ENCODE measurements around the gene SLC35A5. TPM values are rescaled to one million over a fixed set of nuclear protein-coding genes. Genes with fewer than 3 reads are reported as not detected.

Gene SLC35A5
- total and polyA plus RNA-seq, 2 experiments from 2014 or later = 48.6 to 53.0 TPM

- no peaks in the 10 kb centered on the region for H3K27me3 ChIP-seq (replicated peaks; ENCODE audit: insufficient read depth)
- H3K9ac ChIP-seq = no peak overlapping the region
- no peaks in the 10 kb centered on the region for H3K9me2 ChIP-seq (ENCODE audit: insufficient read depth)
- H3K4me2 ChIP-seq (ENCODE audit: unreplicated experiment) = no peak overlapping the region
- peaks cover 17% of the 10 kb centered on the region for H3K36me3 ChIP-seq (ENCODE audit: low read depth)
- in situ Hi-C loops (cut with MboI) = loop anchor here (10.0 kb wide), 1 partner anchor 397 kb away; no protein-coding TSS in a partner anchor
- H2AFZ ChIP-seq = no peak overlapping the region
- no peak overlapping the region for H3K27ac ChIP-seq
- H3F3A ChIP-seq (ENCODE audit: insufficient read depth) = peaks cover 17% of the 10 kb centered on the region
- H4K20me1 ChIP-seq (ENCODE audit: insufficient read depth) = no peaks in the 10 kb centered on the region
- peaks cover 8% of the 10 kb centered on the region for H3K79me2 ChIP-seq (ENCODE audit: insufficient read depth)
- DNase-seq = no peak
- TF ChIP-seq EZH2 (IDR thresholded peaks at IDR 0.05; ENCODE audit: insufficient read depth, poor library complexity, severe bottlenecking) (no peak), EZH2phosphoT487 (IDR thresholded peaks at IDR 0.05; ENCODE audit: insufficient read depth, low read depth) (no peak)
- 89 to 96% methylated on average over 1 of the region's 1 CpG for WGBS, 2 experiments (ENCODE audit: low coverage in 1 of 2, low lambda C conversion rate in 2 of 2, missing lambda C conversion rate in 2 of 2)
- no peaks in the 10 kb centered on the region for H3K9me3 ChIP-seq (ENCODE audit: low read depth)
- peaks cover 16% of the 10 kb centered on the region for H3K4me1 ChIP-seq (ENCODE audit: insufficient read depth)
- no peak overlapping the region for H3K4me3 ChIP-seq
Measured at GRCh38 chr3:112587336-112587735, 25.5 kb downstream of the SLC35A5 start.

- H3K4me2 ChIP-seq (ENCODE audit: unreplicated experiment) = no peak overlapping the region
- H4K20me1 ChIP-seq (ENCODE audit: insufficient read depth) = no peaks in the 10 kb centered on the region
- H3K4me3 ChIP-seq = no peak overlapping the region
- no peak overlapping the region for H3K9ac ChIP-seq
- 0 out of 2 replicates have a peak overlapping the region, but pooled peaks have one; percentile 13 for H3K27ac ChIP-seq
- H3F3A ChIP-seq (ENCODE audit: insufficient read depth) = peaks cover 54% of the 10 kb centered on the region
- H3K27me3 ChIP-seq (replicated peaks; ENCODE audit: insufficient read depth) = no peaks in the 10 kb centered on the region
- peaks cover 12% of the 10 kb centered on the region for H3K36me3 ChIP-seq (ENCODE audit: low read depth)
- DNase-seq = no peak
- no peak overlapping the region for H2AFZ ChIP-seq
- H3K79me2 ChIP-seq (ENCODE audit: insufficient read depth) = no peaks in the 10 kb centered on the region
- no peaks in the 10 kb centered on the region for H3K9me2 ChIP-seq (ENCODE audit: insufficient read depth)
- H3K9me3 ChIP-seq (ENCODE audit: low read depth) = no peaks in the 10 kb centered on the region
- H3K4me1 ChIP-seq (ENCODE audit: insufficient read depth) = no peaks in the 10 kb centered on the region
- in situ Hi-C loops (cut with MboI) = no loop called here
- TF ChIP-seq EZH2phosphoT487 (IDR thresholded peaks at IDR 0.05; ENCODE audit: insufficient read depth, low read depth) (no peak), EZH2 (IDR thresholded peaks at IDR 0.05; ENCODE audit: insufficient read depth, poor library complexity, severe bottlenecking) (no peak)
Measured at GRCh38 chr3:112593258-112593657, 31.4 kb downstream of the SLC35A5 start.

GRCh38 chr3:112594856-112595255 is 33.0 kb downstream of the SLC35A5 start:
- 72 to 79% methylated on average over 2 of the region's 2 CpGs for WGBS, 2 experiments (ENCODE audit: low coverage in 1 of 2, low lambda C conversion rate in 2 of 2, missing lambda C conversion rate in 2 of 2)
- in situ Hi-C loops (cut with MboI) = no loop called here
- Histone ChIP-seq H3K4me1 (ENCODE audit: insufficient read depth) (no peaks in the 10 kb centered on the region), H3K9ac (no peak overlapping the region), H3K9me3 (ENCODE audit: low read depth) (no peaks in the 10 kb centered on the region), H3K4me3 (no peak overlapping the region), H3K27me3 (replicated peaks; ENCODE audit: insufficient read depth) (no peaks in the 10 kb centered on the region), H3F3A (ENCODE audit: insufficient read depth) (peaks cover 70% of the 10 kb centered on the region), H3K27ac (peak overlapping the region; percentile 42), H3K36me3 (ENCODE audit: low read depth) (peaks cover 28% of the 10 kb centered on the region), H3K79me2 (ENCODE audit: insufficient read depth) (no peaks in the 10 kb centered on the region), H4K20me1 (ENCODE audit: insufficient read depth) (no peaks in the 10 kb centered on the region), H2AFZ (no peak overlapping the region), H3K4me2 (ENCODE audit: unreplicated experiment) (no peak overlapping the region), H3K9me2 (ENCODE audit: insufficient read depth) (no peaks in the 10 kb centered on the region)
- DNase-seq = no peak
- no peak for TF ChIP-seq EZH2phosphoT487 (IDR thresholded peaks at IDR 0.05; ENCODE audit: insufficient read depth, low read depth)
- TF ChIP-seq EZH2 (IDR thresholded peaks at IDR 0.05; ENCODE audit: insufficient read depth, poor library complexity, severe bottlenecking) = no peak

GRCh38 chr3:112597945-112598344 is 36.1 kb downstream of the SLC35A5 start:
- Histone ChIP-seq H2AFZ (no peak overlapping the region), H3F3A (ENCODE audit: insufficient read depth) (peaks cover 91% of the 10 kb centered on the region), H3K36me3 (ENCODE audit: low read depth) (peaks cover 59% of the 10 kb centered on the region), H3K4me2 (ENCODE audit: unreplicated experiment) (no peak overlapping the region), H3K9ac (no peak overlapping the region), H3K4me1 (ENCODE audit: insufficient read depth) (0 out of 2 replicates have a peak, but pooled peaks cover 7% of the 10 kb centered on the region), H3K4me3 (no peak overlapping the region), H3K9me2 (ENCODE audit: insufficient read depth) (no peaks in the 10 kb centered on the region), H3K27ac (peak overlapping the region; percentile 22), H3K79me2 (ENCODE audit: insufficient read depth) (0 out of 2 replicates have a peak, but pooled peaks cover 4% of the 10 kb centered on the region), H4K20me1 (ENCODE audit: insufficient read depth) (no peaks in the 10 kb centered on the region), H3K9me3 (ENCODE audit: low read depth) (no peaks in the 10 kb centered on the region), H3K27me3 (replicated peaks; ENCODE audit: insufficient read depth) (no peaks in the 10 kb centered on the region)
- TF ChIP-seq EZH2phosphoT487 (IDR thresholded peaks at IDR 0.05; ENCODE audit: insufficient read depth, low read depth) = no peak
- TF ChIP-seq EZH2 (IDR thresholded peaks at IDR 0.05; ENCODE audit: insufficient read depth, poor library complexity, severe bottlenecking) = no peak
- no peak for DNase-seq
- in situ Hi-C loops (cut with MboI) = no loop called here
- 98% methylated on average over 2 of the region's 2 CpGs for WGBS, 2 experiments (ENCODE audit: low coverage in 1 of 2, low lambda C conversion rate in 2 of 2, missing lambda C conversion rate in 2 of 2)

GRCh38 chr3:112598731-112599130 is 36.9 kb downstream of the SLC35A5 start:
- DNase-seq = no peak
- Histone ChIP-seq H3K4me1 (ENCODE audit: insufficient read depth) (0 out of 2 replicates have a peak, but pooled peaks cover 7% of the 10 kb centered on the region), H2AFZ (no peak overlapping the region), H3K9me3 (ENCODE audit: low read depth) (no peaks in the 10 kb centered on the region), H3K36me3 (ENCODE audit: low read depth) (peaks cover 65% of the 10 kb centered on the region), H3K79me2 (ENCODE audit: insufficient read depth) (0 out of 2 replicates have a peak, but pooled peaks cover 7% of the 10 kb centered on the region), H3K4me3 (no peak overlapping the region), H4K20me1 (ENCODE audit: insufficient read depth) (no peaks in the 10 kb centered on the region), H3K27me3 (replicated peaks; ENCODE audit: insufficient read depth) (no peaks in the 10 kb centered on the region), H3F3A (ENCODE audit: insufficient read depth) (peaks cover 89% of the 10 kb centered on the region), H3K27ac (peak overlapping the region; percentile 22), H3K9me2 (ENCODE audit: insufficient read depth) (no peaks in the 10 kb centered on the region), H3K9ac (no peak overlapping the region), H3K4me2 (ENCODE audit: unreplicated experiment) (no peak overlapping the region)
- in situ Hi-C loops (cut with MboI) = no loop called here
- no peak for TF ChIP-seq EZH2phosphoT487 (IDR thresholded peaks at IDR 0.05; ENCODE audit: insufficient read depth, low read depth)
- no peak for TF ChIP-seq EZH2 (IDR thresholded peaks at IDR 0.05; ENCODE audit: insufficient read depth, poor library complexity, severe bottlenecking)
